Right lobe of liver (tissue), 4 donors: Measurements from ENCODE around the gene MTG1.

Experiments used
- CTCF ChIP-seq, 4 donors: fragments of 200-600 bp in 3 of 4; fragments of 450-650 bp in 1 of 4; IDR thresholded peaks; one replicate each; pipeline versions ENCODE4 v1.5.1 to v1.8.0; 2016 to 2022; ENCODE audit warnings: antibody characterized with exemption in 4 of 4, mild to moderate bottlenecking in 2 of 4
- POLR2A ChIP-seq: fragments of 450-650 bp; IDR thresholded peaks from one replicate; pipeline ENCODE4 v1.6.1; 2017; ENCODE audit warnings: antibody characterized with exemption, mild to moderate bottlenecking
- donor health status: DM: no; HTN: no; CAD: no.
- donor health status: DM: no; HTN: no; CAD: no.
- donor health status: DM: no; HTN: yes; CAD: no.

- TF ChIP-seq CTCF (IDR thresholded peaks at IDR 0.05) (no peak), POLR2A (no peak)
Measured at GRCh38 chr10:133377025-133377817, 16.7 kb upstream of the MTG1 start.
